NOMO-1 (cell line): ENCODE data around the gene C2orf76.
"Not testable (repeated sequence)": the region's sequence is repeated elsewhere in the genome, so short reads cannot be mapped to it uniquely, and the experiment has no call there.

Experiments
- DNase-seq, 2 experiments: peaks; one replicate each; lab custom pipeline; 2025; ENCODE audit not compliant: unreplicated experiment in 2 of 2; lab: John Stamatoyannopoulos, UW

Gene C2orf76

DNA sequence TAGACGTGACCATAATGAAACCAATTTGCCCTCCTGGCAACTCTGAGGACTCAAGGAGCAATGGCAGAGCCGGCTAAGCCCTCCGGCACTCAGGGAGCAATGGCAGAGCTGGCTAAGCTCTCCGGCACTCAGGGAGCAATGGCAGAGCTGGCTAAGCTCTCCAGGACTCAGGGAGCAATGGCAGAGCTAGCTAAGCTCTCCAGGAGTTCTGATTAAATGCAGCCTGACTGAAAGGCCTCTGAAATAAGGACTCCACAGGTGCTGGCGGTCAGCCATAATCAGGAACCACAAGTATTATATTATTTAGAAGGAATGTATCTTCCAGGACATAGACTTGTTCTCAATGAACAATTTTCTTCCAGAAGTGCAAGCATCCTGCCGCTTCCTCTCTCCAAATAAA, 65.2 kb downstream of the C2orf76 start:
- no peak for DNase-seq

DNA sequence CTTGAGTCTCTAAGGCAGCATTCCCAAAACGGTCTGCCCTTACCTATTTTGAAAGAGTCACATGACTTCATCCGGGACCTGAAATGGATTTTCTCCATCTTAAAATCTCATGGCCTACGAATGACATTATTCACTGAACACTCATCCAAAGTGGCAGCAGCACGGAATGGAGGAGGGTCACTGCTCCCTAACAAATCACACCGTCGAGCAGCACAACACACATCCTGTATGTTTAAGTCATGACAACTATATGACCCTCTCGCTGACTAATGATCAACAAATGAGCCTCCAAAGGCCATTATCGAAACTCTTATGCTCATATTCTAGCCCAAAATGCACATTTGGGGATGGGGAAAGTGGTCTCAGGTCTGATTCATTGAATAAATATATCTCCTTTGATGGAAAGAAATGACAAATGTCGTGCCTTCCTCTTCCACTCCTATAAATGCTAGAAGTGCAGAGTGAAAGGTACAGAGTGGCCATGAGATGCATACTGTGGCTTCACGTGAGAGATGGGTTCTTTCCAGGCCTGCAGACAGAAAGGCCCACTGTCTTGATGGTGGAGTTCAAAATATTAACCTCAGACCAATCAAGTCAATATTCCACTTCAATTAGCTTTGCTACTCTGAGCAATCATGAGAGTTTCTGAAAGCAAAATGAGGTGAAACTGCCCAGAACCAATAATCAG, 70.8 kb downstream of the C2orf76 start:
- DNase-seq = no peak

DNA sequence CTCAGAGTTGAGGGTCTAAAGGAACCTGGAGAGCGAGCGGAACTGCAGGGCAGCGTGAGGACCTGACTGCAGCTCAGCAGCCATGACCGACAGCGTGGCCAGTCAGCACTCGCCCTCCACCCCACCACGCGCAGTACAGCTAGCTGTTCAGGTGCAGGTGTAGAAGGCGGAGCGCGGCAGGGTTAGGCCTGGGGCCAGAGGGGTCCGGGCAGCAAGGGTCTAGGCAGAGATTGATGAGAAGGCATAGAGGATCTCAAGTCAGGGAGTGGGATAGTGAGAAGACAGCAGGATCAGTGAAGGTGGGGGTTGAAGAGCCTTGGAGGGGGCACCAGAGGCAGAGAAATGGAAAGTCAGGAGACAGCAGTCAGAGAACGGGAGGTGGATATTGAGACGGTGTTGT, 72.0 kb downstream of the C2orf76 start:
- no peak for DNase-seq

DNA sequence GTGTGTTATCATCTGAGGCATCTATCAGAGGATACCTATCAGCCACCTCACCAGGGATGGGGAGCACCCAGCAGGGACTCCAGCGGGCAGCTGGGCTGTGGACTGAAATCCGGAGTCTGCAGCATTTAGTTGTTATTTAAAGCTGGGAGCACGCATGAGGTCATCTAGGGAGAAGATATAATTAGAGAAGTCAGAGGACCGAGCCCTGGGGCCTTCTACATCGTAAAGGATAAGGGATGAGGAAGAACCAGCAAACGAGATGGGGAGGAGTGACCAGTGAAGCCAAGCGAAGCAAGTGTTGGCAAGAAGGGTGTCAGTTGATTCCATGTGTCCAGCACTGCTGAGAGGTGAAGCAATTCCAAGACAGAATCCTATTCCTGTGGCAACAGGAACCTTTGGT, 72.7 kb downstream of the C2orf76 start:
- DNase-seq = no peak

DNA sequence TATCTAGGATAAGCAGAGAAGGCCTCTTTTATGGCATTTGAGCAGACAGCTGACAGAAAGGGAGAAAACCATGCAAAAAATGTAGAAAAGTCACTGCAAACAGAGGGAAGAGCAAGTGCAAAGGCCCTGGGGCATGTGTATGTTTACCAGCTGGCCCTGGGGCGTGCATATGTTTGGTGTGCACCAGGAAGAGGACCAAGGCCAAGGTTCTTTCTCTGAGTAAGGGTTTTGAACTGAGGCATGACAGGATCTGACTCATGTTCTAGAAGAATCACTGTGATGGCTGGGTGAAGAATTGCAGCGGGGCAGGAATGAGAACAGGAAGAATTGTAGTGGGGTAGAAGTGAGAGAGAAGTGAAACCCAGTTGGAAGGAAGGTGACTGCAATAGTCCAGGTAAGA, 73.4 kb downstream of the C2orf76 start:
- DNase-seq = no peak

DNA sequence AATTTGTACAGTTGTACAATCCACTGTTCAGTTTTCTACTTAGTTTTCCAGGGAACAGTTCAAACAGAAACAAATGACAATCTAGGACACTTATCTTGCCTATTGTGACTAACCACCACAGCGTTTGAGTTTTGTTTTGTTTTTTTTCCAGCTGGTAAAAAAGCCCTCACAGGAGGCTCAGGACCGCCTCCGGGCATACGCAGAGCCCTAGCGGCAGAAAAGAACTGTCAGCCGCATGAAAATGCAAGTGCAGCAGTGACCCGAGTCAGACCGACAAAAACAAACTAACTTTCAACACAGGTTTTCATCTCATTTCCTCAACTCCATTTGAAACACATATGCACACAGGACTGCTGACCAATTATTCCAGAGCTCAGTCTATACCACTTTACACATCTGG, 74.4 kb downstream of the C2orf76 start:
- DNase-seq = no peak

DNA sequence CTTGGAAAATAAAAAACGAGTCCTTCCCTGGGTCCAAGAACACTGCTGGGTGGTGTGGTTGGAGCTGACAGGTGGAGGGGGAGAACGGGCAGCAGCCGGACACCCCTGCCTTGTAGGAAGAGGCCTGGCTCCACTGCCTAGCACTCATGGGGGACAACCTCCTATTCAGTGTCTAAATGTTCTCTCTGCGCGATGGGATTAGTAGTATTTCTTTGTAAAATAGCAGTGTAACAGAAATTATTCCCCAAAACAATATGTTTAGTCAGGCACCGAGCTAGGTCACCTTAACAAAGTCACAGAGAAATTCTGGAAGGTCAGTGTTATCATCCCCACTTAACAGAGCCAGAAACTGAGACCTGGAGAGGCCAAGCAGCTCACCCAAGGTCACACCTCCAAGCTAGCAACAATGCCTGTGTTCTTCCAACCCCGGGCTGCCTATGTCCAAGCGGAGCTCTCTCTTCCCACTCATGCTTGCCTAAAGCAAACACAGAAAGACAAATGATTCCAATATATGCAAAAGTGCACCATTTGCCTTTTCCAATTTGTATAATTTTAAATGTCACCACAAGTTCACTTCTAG, 75.0 kb downstream of the C2orf76 start:
- DNase-seq = no peak

DNA sequence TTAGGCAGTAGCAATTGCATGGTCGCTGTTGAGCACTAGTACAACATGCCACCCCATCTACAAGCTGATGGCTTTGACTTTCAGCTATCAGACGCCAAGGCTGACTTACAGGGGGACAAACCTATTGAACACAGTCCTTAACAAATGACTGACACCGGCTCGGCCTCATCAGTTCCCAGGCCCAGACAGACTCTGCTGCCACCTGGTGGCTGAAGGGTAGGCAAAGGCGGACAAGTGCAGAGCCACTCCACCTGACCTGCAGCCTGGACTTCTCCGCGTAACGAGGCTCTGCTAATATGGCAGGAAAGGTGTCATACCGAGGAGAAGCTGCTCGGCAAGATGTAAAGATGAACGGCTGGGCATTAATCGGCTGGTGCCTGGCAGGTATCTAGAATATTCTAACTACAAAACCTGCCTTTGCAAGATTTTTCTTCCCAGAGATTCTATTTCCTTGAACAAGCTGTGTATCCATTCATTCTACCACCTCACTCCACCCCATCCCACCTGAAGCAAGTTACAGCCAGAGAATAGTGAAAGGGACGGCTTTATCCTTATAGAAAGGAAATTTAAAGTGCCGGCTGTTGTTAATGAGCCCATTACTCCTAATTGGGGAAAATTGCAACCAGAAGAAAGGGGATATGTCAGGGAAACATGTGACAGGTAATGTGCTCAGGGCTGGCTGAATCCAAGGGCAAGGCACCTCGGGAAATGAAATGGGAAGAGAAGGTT, 75.6 kb downstream of the C2orf76 start:
- DNase-seq = no peak

DNA sequence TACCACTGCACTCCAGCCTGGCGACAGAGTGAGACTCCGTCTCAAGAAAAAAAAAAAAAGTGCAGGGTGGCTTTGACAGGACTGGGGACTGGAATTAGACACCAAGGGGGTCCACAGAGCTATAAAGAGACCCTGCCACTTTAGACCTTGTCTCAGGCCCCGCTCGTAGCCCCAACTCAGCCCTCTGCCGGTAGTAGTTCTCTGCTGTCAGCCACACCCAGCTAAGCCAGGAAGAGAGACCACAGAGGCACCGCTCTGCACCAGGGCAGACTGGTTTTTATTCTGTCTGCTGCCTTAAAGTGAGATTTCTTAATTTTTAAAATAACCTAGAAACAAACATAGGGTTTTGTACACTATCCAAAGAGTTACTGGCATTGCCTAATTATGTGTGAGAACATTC, 77.0 kb downstream of the C2orf76 start:
- DNase-seq = no peak

DNA sequence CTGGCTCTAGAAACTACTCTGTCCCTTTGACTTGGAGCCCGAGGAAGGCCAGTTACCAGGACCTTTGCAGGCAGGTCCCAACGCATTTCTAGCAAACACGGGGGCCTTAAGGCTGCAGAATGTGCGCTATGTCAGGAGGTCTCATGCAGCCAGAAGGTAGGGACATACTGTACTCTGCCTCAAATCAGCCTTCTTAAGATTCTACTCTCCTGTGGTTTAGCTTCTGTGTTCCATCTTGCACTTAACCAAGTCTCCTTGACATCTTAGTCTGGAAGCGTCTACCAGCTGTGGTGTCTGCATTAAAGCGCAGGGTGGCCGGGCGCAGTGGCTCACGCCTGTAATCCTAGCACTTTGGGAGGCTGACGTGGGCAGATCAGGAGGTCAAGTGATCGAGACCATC, 77.5 kb downstream of the C2orf76 start:
- DNase-seq = no peak

DNA sequence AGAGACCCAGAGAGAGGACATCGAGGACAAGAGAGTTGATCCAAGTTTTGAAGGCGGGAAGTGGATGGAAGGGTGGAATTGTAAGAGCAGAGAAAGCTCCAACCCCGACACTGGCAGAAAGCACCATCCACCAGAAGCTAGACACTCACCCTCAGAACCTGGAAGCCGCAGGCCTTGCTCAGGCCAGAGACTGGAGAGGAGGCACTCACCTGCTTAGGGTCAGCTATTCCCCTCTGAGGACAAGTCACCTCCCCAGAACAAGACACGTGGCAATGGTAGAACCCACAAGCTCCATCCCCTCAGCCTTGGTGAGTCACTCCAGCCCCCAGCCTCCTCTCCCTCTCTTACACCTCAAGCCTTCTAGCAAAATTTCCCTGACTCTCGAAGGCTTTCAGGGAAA, 78.1 kb downstream of the C2orf76 start:
- no peak for DNase-seq

DNA sequence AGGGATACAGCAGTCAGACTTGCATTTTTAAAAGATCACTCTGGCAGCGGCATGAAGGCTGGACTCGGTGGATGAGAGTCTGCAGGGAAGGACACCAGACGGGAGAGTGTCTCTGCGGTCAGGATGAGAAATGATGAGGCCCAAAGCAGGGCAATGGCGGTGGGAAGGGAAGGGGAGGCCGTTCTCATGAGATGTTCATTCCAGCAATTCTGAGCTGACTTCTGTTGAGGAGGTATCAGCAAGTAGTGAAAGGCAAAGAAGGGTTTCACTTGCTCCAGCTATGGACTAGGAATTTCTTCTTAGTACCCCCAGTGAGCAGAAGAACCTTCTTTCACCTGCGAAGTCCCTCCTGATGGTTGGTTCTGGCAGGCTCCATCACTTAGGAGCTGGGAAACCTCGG, 80.0 kb downstream of the C2orf76 start:
- DNase-seq = no peak

DNA sequence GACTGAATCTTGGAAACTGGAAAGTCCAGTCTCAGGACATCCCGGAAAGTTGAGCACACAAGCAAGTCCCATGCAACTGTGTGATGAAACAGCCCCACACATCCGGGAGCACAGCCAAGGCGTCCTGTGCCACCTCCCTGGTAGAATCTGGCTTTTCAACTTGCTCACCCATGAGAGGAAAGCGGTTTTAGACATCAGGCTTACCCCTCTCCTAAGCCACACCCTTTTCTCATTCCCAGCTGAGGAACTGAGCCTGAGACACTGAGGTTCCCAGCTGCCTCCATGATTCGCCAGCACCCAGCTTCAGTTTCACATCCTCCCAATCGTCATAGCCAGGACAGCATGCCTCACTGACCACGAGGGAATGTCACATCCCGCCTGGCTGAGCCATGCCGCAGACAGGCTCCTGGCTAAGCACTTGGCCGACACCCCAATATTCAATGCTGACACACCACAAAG, 82.7 kb downstream of the C2orf76 start:
- no peak for DNase-seq

DNA sequence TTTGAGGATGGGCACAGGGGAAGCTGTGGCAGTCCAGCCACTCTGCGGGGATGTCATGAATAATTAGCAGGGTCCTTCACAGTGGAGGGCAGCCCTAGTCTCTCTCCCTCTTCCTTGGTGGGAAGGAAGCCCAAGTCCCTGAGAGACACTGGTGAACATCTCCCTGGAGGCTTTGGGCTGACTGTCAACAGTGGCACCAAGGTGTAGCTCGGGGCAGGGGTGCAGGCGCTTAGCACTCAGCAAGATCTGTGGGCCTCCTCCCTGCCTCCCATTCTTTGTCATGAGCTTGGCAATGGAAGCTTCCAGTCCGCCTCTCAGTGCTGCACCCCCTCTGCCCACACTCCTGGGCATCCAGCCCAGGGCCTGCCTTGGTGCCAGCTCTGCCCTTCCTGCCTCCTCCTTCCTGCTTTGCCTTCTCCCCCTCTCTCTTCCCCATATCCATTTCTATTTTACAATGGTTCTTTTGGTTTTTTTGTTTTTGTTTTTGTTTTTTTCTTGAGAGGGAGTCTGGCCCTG, 83.6 kb downstream of the C2orf76 start:
- no peak for DNase-seq

DNA sequence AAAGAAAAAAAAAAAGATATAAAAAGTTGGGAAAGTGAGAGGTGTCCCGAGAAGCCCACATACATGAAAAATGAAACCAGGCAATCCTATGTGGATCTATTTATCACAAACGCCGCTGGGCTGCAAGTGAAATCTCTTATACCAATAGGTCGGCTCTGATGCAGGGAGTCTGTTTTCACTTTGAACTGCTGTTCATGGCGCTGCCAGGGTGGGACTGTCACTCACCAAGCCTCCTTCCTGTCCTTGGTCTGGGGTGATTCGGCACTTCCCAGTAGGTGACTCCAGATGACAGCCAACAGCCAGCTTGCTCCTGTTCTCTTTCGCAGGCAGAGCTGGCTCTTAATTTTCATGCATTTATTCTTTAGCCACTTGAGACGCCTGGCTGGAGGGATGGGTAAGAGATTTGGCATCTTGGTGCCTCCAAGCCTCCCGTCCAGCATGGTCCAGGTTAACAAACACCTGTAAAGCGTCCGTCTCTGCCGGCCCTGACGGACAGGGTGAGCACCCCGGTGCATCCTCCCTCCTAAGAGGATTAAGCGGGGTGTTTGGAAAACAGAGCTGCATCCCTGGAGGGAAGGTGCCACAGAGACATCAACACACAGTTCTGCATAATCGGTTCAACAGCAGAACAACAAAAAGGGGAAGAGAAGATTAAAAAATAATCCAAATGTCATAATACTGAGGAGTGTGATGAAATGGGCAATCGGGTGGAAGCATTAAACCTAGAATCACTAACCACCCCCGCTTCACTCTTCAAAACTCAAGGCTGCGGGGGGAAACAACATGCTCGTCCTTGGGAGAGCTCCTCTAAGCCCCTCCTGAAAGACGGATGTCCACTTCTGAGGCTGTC, 84.3 kb downstream of the C2orf76 start:
- peak; percentile 47 to 82 for DNase-seq

DNA sequence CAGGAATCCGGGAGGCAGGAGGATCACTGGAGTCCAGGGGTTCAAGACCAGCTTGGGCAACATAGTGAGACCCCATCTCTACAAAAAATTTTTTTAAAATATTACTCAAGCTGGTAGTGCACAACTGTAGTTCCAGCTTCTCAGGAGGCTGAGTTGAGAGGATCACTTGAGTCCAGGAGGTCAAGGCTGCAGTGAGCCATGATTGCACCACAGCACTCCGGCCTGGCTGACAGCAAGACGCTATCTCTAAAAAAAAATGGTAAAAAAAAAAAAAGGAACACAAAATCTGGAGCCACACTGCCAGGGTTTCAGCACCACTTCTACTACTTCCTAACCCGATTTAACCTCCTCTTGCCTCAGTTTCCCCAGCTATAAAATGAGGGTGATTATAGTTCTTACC, 86.0 kb downstream of the C2orf76 start:
- no peak for DNase-seq

DNA sequence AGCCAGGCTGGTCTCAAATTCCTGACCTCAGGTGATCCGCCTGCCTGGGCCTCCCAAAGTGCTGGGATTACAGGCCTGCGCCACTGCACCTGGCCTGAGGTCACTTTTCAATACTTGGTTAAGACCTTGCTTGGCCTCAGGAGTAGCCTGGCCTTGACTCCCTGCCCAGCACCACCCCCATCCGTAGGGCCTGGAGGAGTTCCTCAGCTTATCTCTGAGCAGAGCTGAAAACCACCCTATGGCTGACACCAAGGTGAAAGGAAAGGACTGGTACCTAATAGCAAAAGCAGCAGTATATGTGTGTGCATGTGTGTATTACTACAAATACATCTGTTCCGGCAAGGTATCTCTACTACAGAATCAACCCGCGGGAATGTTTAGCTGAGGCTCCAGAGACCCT, 87.0 kb downstream of the C2orf76 start:
- no peak for DNase-seq

DNA sequence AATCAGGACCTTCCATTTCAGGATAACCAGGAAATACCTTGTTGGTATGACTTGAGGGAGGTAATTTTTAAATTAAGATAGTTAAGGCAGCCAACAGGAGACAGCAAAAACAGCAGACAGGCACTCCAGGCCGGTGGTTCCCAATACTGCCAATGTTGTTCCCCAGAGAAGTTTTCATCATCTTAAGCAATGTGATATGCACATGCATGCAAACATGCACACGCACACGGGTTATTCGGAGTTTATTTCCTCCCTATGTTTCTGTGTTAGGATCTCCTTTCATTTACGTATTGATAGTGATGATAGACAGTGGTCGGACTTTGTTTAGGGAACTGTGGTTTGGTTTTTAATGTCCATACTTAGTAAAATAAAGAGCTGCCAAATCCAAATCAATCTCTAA, 87.7 kb downstream of the C2orf76 start:
- no peak for DNase-seq

DNA sequence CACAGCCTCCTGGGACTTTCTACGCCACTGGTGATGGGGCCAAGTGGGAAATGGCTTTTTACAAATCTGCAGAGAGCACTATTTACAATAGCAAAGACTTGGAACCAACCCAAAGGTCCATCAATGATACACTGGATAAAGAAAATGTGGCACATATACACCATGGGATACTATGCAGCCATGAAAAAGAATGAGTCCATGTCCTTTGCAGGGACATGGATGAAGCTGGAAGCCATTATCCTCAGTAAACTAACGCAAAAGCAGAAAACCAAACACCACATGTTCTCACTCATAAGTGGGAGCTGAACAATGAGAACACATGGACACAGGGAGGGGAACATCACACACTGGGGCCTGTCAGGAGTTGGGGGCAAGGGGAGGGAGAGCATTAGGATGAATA, 88.2 kb downstream of the C2orf76 start:
- not testable (repeated sequence) for DNase-seq

DNA sequence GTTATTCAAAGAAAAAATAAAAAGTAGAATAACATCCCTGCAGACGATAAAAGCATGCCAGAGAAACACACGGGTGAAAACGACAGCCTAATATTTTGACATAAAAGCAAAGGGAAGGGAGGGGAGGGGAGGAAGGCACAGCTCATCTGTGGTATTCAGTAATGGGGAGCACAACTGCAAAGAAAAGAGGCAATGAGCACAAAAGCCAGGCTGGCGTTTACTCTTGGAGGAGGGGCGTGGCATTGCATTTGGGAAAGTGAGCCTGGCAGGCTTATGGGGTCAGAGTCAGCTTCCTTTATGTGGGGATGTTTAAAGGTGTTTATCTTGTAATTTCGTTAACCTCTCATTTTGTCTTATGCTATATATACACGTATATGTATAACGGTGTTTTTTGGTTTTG, 89.8 kb downstream of the C2orf76 start:
- DNase-seq = no peak

DNA sequence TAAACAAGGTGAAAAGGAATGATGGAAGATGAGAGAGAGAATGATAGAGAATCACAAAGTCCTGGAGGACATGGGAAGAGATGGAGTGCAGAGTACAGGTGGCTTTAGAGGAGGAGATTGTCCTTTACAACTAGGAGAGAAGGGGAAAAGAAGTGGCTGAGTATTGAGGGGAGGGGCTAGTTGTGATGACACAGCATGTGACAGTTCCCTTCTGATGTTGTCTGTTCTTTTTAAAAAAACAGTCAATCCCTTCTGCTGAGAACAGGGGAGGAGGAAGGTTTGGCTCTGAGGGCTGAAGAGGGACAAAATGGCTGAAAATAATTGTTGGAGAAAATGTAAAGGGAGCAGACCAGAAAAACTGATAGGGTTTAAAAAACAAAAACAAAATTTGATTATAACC, 99.0 kb downstream of the C2orf76 start:
- no peak for DNase-seq
